Activated CD4-positive, CD25-positive, alpha-beta regulatory T cell treated with anti-CD3 and anti-CD28 coated beads, Interleukin-2, amount 50 U/mL, for 72 hours (primary cell): Measurements from ENCODE around the gene NONO.
"Not testable (repeated sequence)": the region's sequence is repeated elsewhere in the genome, so short reads cannot be mapped to it uniquely, and the experiment has no call there.

ENCODE experiments used
- DNase-seq: peaks from one replicate; pipeline ENCODE4 v3.0.0; 2021

The NONO gene, protein sequence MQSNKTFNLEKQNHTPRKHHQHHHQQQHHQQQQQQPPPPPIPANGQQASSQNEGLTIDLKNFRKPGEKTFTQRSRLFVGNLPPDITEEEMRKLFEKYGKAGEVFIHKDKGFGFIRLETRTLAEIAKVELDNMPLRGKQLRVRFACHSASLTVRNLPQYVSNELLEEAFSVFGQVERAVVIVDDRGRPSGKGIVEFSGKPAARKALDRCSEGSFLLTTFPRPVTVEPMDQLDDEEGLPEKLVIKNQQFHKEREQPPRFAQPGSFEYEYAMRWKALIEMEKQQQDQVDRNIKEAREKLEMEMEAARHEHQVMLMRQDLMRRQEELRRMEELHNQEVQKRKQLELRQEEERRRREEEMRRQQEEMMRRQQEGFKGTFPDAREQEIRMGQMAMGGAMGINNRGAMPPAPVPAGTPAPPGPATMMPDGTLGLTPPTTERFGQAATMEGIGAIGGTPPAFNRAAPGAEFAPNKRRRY

GRCh38 chrX:71283403-71284143 lies at the start of gene NONO:
Gene NONO (plus strand): TSS chrX:71283635. CDS start chrX:71290638, 7,003 bp downstream.
- DNase-seq: peak; percentile 76

DNA sequence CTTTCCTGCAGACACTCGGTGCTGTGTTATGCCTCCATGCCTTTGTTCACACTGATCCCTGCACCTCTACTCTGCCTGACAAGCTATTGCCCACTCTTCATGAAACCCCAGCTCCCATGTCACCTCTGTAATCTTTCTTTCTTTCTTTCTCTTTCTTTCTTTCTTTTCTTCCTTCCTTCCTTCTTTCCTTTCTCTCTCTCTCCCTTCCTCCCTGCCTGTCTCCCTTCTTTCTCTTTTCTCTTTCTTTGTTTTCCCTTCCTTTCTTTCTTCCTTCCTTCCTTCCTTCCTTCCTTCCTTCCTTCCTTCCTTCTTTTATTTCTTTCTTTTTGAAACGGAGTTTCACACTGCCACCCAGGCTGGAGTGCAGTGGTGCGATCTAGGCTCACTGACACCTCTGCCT lies 48.0 kb upstream of the NONO start:
- no peak for DNase-seq

DNA sequence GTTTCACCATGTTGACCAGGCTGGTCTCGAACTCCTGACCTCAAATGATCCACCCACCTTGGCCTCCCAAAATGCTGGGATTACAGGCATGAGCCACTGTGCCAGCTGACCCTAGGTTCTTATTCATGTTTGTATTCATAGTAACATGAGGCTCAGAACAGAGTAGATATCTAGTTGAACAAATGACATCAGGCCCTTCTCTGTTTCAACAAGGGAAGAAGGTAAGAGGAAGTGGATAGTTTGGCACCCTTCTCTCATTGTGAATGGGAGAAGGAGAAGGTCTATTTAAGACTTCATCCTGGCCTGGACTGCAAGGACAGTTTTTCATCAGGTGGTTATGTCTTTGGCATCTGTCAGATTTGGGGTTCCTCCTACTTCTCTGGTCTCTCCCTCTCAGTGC lies 46.6 kb upstream of the NONO start:
- DNase-seq: no peak

- no peak for DNase-seq
These were observed 43.7 kb upstream of the NONO start for GRCh38 chrX:71239781-71240180.

DNA sequence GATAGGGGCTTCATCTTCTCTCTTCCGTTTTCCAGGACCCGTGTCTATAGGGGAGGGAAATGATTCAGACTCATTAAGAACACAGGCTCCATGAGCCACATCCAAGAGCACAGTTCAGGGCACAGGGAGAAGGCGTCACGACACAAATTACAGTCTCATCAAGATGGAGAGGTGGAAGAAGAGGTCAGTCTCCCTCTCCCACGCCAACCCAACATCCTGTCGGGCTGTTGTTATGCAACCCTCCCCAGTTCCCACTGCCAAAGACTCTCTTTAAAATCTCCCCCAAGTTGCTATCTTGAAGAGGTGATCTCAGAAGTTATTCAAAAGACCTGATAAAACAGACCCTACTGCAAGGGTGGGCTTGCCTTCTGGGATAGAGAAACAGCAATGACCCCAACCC lies 42.1 kb upstream of the NONO start:
- no peak for DNase-seq

DNA sequence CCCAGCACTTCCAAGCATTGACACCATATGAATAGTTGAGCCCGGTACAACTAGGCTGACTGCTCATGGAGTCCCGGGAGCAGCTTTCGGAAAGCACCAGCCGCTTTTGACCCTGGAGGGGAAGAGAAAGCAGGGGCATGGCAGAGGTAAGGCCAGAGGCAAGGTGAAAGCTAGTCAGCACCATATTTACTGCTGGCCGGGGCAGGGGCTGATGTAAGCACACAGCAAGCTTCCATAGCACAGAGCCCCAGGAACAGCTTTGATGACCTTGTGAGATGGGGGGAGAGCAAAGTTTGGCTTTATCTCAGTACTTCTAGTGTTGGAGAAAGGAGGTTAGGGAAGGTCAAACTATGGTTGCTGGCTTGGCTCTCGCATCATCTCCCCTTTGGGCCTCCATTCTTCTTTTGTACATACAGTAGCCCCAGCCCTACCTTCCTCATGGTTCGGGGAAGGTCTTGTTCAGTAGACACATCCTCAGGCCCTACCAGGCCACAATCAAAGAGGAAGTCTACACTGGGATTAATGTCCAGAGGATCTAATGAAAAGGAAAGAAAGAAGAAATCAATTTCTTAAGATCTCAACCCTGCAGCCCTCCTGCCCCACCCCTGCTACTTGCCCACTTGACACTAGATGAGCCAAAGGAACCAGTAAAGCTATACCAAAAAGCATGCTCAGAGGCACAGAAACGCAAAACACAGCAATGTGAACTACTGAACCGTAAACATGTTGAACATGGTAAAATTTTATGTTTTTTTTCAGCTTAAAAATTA lies 38.9 kb upstream of the NONO start:
- DNase-seq: no peak

- no peak for DNase-seq
These were observed 38.3 kb upstream of the NONO start for GRCh38 chrX:71245159-71245558.

GRCh38 chrX:71250841-71251240 lies 32.6 kb upstream of the NONO start:
- DNase-seq: no peak

- no peak for DNase-seq
These were observed 31.9 kb upstream of the NONO start for GRCh38 chrX:71251466-71251973.

- no peak for DNase-seq
These were observed 31.2 kb upstream of the NONO start for GRCh38 chrX:71252221-71252620.

GRCh38 chrX:71253253-71254091 lies 30.0 kb upstream of the NONO start:
- DNase-seq: peak; percentile 38

DNA sequence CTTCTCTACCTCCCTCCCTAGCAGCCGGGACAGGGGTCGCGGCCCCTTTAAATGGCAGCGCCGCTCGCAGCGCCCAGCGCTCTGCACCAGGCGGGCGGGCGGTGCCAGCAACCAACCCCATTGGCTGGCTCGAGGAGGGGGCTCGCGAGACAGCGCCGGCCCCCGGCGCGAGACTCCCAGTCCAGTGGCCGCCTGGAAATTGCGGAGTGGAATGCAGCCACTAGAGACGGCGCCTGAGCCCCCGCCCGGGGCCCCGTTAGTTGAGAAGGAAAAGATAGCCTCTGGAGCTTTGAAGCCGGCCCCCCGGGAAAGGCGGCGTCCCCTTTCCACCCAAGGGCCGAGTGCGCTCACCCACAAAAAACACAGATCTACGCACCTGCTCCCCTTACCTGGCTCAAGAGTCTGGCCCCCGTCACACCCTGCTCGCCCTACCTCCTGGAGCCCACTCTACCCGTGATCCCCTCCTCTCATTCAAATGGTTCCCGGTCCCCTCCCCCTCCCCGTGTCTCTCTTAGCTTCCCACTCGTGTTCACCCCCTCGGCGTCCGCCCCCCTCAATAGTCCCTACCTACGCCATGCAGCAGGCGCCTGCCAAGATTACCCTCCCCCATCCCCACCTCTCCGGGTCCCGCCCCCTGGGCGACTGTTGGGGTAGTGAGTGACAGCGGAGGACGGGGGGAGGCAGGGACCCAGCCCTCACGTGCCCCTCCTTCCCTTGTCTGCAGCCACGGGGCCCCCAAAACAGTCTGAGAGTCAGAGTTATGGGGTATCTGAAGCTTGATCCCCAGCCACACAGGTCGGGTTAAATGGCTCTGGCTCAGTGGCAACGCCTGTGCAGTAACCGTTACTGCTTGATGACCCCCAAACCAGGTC lies 29.1 kb upstream of the NONO start, which contains the start of gene ZMYM3:
ZMYM3 (minus strand) TSS at position 49 of the 872 bp plus-strand sequence. CDS start 885 bp downstream, outside the sequence.
- peak; percentile 63 for DNase-seq

GRCh38 chrX:71256051-71256450 lies 27.4 kb upstream of the NONO start:
- DNase-seq: no peak

GRCh38 chrX:71256856-71257255 lies 26.6 kb upstream of the NONO start:
- DNase-seq: no peak

GRCh38 chrX:71268624-71269023 lies 14.8 kb upstream of the NONO start:
- DNase-seq: not testable (repeated sequence)

DNA sequence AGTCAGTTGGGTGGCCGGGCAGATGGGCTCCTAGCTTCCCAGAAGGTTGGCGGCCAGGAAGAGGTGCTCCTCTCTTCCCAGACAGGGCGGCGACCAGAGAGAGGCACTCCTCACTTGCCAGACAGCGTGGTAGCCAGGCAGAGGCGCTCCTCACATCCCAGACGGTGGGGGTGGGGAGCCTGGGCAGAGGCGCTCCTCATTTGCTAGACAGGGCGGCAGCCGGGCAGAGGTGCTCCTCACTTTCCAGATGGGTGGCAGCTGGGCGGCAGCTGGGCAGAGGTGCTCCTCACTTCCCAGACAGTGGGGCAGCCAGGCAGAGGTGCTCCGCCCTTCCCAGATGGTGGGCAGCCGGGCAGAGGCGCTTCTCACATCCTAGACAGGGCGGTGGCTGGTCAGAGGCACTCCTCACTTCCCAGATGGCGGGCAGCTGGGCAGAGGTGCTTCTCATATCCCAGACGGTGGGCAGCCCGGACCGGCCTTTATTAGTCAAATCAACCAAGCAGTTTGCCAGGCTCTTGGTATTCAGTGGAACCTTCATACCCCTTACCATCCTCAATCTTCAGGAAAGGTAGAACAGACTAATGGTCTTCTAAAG lies 13.5 kb upstream of the NONO start:
- no peak for DNase-seq

GRCh38 chrX:71272313-71272712 lies 11.1 kb upstream of the NONO start:
- not testable (repeated sequence) for DNase-seq

DNA sequence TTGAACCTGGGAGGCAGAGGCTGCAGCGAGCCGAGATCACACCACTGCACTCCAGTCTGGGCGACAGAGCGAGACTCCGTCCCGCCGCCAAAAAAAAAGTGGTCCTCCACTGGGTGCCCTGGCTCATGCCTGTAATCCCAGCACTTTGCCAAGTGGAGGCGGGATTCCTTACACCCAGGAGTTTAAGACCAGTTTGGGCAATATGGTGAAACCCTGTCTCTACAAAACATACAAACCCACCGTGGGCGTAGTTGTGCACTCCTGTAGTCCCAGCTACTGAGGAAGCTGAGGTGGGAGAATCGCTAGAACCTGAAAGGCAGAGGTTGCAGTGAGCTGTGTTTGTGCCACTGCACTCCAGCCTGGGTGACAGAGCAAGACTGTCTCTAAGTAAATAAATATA lies 2.1 kb upstream of the NONO start:
- DNase-seq: not testable (repeated sequence)

DNA sequence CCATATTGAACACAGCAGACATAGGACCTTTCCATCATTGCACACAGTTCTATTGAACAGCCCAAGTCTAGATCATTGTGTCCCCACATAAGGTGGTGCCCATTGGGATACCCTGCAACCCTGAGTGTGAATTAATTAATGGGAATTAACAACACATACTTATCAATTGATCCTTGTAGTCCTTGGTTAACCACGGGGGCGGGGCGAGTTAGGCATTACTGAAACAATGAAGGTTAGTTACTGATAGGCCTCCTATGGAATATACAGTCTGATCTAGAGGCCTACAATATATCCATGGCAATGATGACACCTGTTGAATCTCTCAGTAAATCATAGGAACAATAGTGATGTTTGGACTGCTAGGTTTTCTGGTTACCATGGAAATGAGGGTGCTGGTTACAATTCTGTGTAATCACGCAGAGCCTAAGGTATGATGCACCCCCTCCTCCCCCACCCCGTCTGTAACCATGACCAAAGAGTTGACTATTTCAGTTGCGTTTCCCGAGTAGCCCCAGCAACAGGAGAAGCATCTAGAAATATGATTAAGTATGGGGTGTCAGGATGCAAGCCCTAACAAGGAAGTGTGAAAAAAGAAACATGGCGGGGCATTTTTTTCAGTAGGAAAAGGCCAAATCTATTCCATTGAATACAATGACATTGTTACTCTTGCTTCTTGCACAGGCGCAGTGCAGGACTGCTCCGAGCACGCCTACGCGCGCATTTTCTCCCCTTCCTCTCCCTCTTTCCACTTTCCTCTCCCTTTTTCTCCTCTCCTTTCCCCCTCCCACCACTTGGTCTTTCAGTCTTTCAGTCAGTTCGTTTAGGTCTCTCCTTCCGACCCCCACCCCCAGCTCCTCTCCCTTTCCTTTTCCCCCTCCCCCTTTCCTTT lies 677 bp upstream of the NONO start:
- DNase-seq: peak; percentile 36
